GM23338 (cell line): Measurements from ENCODE around the gene ITIH5.

Experiments used
- CREB1 ChIP-seq: fragments of 250-450 bp; sonication (Bioruptor Pico); IDR thresholded peaks from 2 replicates; pipeline ENCODE4 v1.5.0; 2020; ENCODE audit warnings: low read depth, mild to moderate bottlenecking, moderate library complexity
- ETS1 ChIP-seq: IDR thresholded peaks from 2 replicates; pipeline ENCODE4 v1.6.1; 2016; ENCODE audit warnings: antibody characterized with exemption
- EZH2 ChIP-seq: fragments of 200-600 bp; sonication (generic); IDR thresholded peaks from one replicate; pipeline ENCODE4 v1.8.0; 2017; ENCODE audit warnings: antibody characterized with exemption, mild to moderate bottlenecking, low read depth; ENCODE audit not compliant: unreplicated experiment
- POLR2AphosphoS5 ChIP-seq: IDR thresholded peaks from 2 replicates; pipeline ENCODE4 v1.6.1; 2016; ENCODE audit warnings: antibody characterized with exemption, low read depth
- ZNF331 ChIP-seq: fragments of 250-450 bp; sonication (Bioruptor Pico); IDR thresholded peaks from 2 replicates; pipeline ENCODE4 v1.5.0; 2020; ENCODE audit warnings: low read depth, mild to moderate bottlenecking, moderate library complexity
- ZNF462 ChIP-seq: fragments of 250-450 bp; sonication (Bioruptor Pico); IDR thresholded peaks from 2 replicates; pipeline ENCODE4 v1.5.0; 2020; ENCODE audit warnings: mild to moderate bottlenecking, moderate library complexity
- TF ChIP-seq, protein P1 (sequence below), 2 experiments: fragments of 200-600 bp in 1 of 2; sonication (generic) in 1 of 2; conservative IDR thresholded peaks; 2 replicates each; pipeline versions ENCODE4 v1.5.1 to v1.6.1; 2016 to 2017; ENCODE audit warnings: antibody characterized with exemption in 2 of 2, low read depth in 2 of 2, mild to moderate bottlenecking in 2 of 2, moderate library complexity in 1 of 2
- TF ChIP-seq, protein P2 (sequence below): IDR thresholded peaks from one replicate; pipeline ENCODE4 v1.6.1; 2018; ENCODE audit warnings: antibody characterized with exemption; ENCODE audit not compliant: unreplicated experiment

- TF ChIP-seq, protein P1, sequence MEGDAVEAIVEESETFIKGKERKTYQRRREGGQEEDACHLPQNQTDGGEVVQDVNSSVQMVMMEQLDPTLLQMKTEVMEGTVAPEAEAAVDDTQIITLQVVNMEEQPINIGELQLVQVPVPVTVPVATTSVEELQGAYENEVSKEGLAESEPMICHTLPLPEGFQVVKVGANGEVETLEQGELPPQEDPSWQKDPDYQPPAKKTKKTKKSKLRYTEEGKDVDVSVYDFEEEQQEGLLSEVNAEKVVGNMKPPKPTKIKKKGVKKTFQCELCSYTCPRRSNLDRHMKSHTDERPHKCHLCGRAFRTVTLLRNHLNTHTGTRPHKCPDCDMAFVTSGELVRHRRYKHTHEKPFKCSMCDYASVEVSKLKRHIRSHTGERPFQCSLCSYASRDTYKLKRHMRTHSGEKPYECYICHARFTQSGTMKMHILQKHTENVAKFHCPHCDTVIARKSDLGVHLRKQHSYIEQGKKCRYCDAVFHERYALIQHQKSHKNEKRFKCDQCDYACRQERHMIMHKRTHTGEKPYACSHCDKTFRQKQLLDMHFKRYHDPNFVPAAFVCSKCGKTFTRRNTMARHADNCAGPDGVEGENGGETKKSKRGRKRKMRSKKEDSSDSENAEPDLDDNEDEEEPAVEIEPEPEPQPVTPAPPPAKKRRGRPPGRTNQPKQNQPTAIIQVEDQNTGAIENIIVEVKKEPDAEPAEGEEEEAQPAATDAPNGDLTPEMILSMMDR (conservative IDR thresholded peaks at IDR 0.05; ENCODE audit: low read depth in 2 of 2) = peak in 1 of 2 experiments; percentile 23; a peak in 2 of 4 replicates
- TF ChIP-seq ETS1 = no peak
- TF ChIP-seq POLR2AphosphoS5 = no peak
- no peak for TF ChIP-seq ZNF462
- TF ChIP-seq EZH2 = no peak
- no peak for TF ChIP-seq ZNF331
- TF ChIP-seq, protein P2, sequence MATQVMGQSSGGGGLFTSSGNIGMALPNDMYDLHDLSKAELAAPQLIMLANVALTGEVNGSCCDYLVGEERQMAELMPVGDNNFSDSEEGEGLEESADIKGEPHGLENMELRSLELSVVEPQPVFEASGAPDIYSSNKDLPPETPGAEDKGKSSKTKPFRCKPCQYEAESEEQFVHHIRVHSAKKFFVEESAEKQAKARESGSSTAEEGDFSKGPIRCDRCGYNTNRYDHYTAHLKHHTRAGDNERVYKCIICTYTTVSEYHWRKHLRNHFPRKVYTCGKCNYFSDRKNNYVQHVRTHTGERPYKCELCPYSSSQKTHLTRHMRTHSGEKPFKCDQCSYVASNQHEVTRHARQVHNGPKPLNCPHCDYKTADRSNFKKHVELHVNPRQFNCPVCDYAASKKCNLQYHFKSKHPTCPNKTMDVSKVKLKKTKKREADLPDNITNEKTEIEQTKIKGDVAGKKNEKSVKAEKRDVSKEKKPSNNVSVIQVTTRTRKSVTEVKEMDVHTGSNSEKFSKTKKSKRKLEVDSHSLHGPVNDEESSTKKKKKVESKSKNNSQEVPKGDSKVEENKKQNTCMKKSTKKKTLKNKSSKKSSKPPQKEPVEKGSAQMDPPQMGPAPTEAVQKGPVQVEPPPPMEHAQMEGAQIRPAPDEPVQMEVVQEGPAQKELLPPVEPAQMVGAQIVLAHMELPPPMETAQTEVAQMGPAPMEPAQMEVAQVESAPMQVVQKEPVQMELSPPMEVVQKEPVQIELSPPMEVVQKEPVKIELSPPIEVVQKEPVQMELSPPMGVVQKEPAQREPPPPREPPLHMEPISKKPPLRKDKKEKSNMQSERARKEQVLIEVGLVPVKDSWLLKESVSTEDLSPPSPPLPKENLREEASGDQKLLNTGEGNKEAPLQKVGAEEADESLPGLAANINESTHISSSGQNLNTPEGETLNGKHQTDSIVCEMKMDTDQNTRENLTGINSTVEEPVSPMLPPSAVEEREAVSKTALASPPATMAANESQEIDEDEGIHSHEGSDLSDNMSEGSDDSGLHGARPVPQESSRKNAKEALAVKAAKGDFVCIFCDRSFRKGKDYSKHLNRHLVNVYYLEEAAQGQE = no peak
- no peak for TF ChIP-seq CREB1 (CRISPR knock-in tag)
Measured at GRCh38 chr10:7541137-7542087, 125.4 kb downstream of the ITIH5 start.
